HEK293 (cell line): ENCODE data around the gene CDNF.

Source experiments
- BCL11A ChIP-seq: fragments of 450-650 bp; formaldehyde crosslinking; IDR thresholded peaks from 2 replicates; pipeline ENCODE4 v1.5.1; 2016; ENCODE audit warnings: low read depth, missing biosample characterization, missing genetic modification characterization
- KLF1 ChIP-seq: fragments of 450-650 bp; formaldehyde crosslinking; IDR thresholded peaks from 2 replicates; pipeline ENCODE4 v1.5.1; 2016; ENCODE audit warnings: missing biosample characterization, missing genetic modification characterization
- SP2 ChIP-seq: fragments of 450-650 bp; formaldehyde crosslinking; IDR thresholded peaks from 2 replicates; pipeline ENCODE4 v1.5.1; 2016; ENCODE audit warnings: missing biosample characterization, missing genetic modification characterization
- ZBTB7A ChIP-seq: fragments of 450-650 bp; formaldehyde crosslinking; IDR thresholded peaks from 2 replicates; pipeline ENCODE4 v1.5.1; 2016; ENCODE audit warnings: low read depth, missing biosample characterization, missing genetic modification characterization
- ZBTB8A ChIP-seq: fragments of 450-650 bp; formaldehyde crosslinking; IDR thresholded peaks from 2 replicates; pipeline ENCODE4 v1.5.1; 2016; ENCODE audit warnings: missing biosample characterization, missing genetic modification characterization
- ZNF121 ChIP-seq: fragments of 450-650 bp; formaldehyde crosslinking; IDR thresholded peaks from 2 replicates; pipeline ENCODE4 v1.5.1; 2016; ENCODE audit warnings: missing biosample characterization, missing genetic modification characterization
- TF ChIP-seq, protein P1 (sequence below): fragments of 450-650 bp; formaldehyde crosslinking; IDR thresholded peaks from 2 replicates; pipeline ENCODE4 v1.5.1; 2016; ENCODE audit warnings: missing biosample characterization, missing genetic modification characterization
- TF ChIP-seq, protein P2 (sequence below): fragments of 450-650 bp; formaldehyde crosslinking; IDR thresholded peaks from 2 replicates; pipeline ENCODE4 v1.5.1; 2016; ENCODE audit warnings: missing biosample characterization, missing genetic modification characterization, borderline replicate concordance
- TF ChIP-seq, protein P3 (sequence below): fragments of 450-650 bp; formaldehyde crosslinking; IDR thresholded peaks from 2 replicates; pipeline ENCODE4; 2016; ENCODE audit warnings: missing biosample characterization, missing genetic modification characterization

DNA sequence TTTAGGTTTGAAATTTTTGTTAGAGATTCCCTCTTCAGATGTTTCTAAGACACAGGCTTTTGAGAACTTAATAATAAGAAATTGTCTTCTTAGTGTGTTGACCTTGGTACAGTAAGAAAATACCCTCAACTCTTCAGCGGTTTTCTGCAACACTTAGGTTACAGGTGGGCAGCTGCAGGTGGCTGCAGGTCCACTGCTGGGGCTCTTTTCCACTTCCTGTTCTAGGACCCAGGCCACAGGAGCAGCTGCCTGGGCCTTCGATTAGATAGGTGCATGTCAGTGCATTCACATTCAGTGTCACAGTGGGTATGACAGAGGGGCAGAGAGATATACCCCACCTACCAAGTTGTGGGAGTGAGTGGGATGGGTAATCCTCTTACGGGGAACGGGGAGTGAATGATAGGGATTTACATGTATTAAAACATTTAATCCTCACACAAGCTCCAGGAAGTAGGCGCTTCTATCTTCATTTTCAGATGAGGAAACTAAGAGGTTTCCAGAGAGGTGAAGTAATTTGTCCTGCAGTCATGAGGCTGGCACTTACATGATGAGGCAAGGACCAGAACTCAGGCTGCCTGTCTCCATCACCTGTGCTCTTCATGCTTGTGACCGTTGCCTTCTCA, 20.6 kb upstream of the CDNF start:
- TF ChIP-seq, protein P1, sequence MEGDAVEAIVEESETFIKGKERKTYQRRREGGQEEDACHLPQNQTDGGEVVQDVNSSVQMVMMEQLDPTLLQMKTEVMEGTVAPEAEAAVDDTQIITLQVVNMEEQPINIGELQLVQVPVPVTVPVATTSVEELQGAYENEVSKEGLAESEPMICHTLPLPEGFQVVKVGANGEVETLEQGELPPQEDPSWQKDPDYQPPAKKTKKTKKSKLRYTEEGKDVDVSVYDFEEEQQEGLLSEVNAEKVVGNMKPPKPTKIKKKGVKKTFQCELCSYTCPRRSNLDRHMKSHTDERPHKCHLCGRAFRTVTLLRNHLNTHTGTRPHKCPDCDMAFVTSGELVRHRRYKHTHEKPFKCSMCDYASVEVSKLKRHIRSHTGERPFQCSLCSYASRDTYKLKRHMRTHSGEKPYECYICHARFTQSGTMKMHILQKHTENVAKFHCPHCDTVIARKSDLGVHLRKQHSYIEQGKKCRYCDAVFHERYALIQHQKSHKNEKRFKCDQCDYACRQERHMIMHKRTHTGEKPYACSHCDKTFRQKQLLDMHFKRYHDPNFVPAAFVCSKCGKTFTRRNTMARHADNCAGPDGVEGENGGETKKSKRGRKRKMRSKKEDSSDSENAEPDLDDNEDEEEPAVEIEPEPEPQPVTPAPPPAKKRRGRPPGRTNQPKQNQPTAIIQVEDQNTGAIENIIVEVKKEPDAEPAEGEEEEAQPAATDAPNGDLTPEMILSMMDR: no peak
- TF ChIP-seq BCL11A (no peak), ZBTB8A (tag by site-specific recombination) (no peak), KLF1 (tag by site-specific recombination) (no peak), ZBTB7A (tag by site-specific recombination) (no peak), ZNF121 (tag by site-specific recombination) (no peak), SP2 (tag by site-specific recombination) (no peak)
- TF ChIP-seq, protein P2, sequence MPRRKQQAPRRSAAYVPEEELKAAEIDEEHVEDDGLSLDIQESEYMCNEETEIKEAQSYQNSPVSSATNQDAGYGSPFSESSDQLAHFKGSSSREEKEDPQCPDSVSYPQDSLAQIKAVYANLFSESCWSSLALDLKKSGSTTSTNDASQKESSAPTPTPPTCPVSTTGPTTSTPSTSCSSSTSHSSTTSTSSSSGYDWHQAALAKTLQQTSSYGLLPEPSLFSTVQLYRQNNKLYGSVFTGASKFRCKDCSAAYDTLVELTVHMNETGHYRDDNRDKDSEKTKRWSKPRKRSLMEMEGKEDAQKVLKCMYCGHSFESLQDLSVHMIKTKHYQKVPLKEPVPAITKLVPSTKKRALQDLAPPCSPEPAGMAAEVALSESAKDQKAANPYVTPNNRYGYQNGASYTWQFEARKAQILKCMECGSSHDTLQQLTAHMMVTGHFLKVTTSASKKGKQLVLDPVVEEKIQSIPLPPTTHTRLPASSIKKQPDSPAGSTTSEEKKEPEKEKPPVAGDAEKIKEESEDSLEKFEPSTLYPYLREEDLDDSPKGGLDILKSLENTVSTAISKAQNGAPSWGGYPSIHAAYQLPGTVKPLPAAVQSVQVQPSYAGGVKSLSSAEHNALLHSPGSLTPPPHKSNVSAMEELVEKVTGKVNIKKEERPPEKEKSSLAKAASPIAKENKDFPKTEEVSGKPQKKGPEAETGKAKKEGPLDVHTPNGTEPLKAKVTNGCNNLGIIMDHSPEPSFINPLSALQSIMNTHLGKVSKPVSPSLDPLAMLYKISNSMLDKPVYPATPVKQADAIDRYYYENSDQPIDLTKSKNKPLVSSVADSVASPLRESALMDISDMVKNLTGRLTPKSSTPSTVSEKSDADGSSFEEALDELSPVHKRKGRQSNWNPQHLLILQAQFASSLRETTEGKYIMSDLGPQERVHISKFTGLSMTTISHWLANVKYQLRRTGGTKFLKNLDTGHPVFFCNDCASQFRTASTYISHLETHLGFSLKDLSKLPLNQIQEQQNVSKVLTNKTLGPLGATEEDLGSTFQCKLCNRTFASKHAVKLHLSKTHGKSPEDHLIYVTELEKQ: no peak
- TF ChIP-seq, protein P3, sequence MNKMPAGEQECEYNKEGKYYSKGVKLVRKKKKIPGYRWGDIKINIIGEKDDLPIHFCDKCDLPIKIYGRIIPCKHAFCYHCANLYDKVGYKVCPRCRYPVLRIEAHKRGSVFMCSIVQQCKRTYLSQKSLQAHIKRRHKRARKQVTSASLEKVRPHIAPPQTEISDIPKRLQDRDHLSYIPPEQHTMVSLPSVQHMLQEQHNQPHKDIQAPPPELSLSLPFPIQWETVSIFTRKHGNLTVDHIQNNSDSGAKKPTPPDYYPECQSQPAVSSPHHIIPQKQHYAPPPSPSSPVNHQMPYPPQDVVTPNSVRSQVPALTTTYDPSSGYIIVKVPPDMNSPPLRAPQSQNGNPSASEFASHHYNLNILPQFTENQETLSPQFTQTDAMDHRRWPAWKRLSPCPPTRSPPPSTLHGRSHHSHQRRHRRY (tag by site-specific recombination): no peak
